Dermis microvascular lymphatic vessel endothelial cell (primary cell): Measurements from ENCODE around the gene PCNP. TPM values are rescaled to one million over a fixed set of nuclear protein-coding genes. Genes with fewer than 3 reads are reported as not detected.
"Not testable (repeated sequence)": the region's sequence is repeated elsewhere in the genome, so short reads cannot be mapped to it uniquely, and the experiment has no call there.

Source experiments
- DNase-seq, 2 donors: peaks; one replicate each; pipeline versions ENCODE4 v3.0.0 to v3.0.0-alpha.2; 2010; ENCODE audit warnings: low read depth in 2 of 2
- total RNA-seq: library from RNA; depleted of rRNA; stranded (reverse); fragments of >200 nt; gene quantifications from 2 replicates; pipeline ENCODE4 v1.2.1, GENCODE V29; 2014

The PCNP gene
- total RNA-seq, 1 donor from 2014 or later, result 62.5 TPM

DNA sequence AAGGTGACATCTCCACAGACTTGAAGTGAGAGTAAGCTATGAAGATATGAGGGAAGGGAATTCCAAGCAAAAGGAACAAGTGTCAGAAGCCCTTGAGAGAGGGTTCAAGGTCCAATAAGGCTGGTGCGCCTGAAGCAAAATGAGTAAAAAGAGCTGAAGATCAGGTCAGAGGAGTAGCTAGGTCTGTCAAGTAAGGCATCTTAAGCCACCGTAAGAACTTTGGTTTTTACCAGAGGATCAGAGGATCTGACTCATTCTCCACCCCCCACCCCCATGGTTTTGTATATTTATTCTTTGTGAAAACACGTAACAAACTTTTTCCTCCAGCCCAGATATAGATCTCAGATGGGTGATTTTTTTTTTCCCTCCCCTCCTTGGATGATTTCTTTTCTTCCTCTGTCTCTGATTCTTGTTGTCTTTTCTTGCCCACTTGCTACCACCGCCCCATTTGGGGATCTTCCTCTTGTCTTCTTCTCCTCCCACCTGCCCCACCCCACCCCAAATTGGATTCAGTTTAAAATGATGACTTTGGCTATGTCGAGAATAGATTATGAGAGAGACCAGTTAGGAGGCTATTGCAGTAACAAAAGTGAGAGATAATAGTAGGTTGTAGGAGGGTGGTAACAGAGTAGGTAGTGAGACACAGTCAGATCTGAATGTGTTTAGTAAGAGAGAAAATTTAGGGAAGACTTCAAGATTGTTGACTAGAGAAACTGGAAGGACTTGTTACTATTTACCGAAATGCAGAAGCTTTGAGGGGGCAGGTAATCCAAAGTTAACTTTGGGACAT is 6.3 kb upstream of the PCNP start:
- DNase-seq, result no peak

GRCh38 chr3:101571028-101571895 is 2.7 kb upstream of the PCNP start:
- DNase-seq, result no peak

GRCh38 chr3:101574388-101575112 is 570 bp downstream of the PCNP start:
- DNase-seq, result peak in 1 of 2 donors; percentile 66

DNA sequence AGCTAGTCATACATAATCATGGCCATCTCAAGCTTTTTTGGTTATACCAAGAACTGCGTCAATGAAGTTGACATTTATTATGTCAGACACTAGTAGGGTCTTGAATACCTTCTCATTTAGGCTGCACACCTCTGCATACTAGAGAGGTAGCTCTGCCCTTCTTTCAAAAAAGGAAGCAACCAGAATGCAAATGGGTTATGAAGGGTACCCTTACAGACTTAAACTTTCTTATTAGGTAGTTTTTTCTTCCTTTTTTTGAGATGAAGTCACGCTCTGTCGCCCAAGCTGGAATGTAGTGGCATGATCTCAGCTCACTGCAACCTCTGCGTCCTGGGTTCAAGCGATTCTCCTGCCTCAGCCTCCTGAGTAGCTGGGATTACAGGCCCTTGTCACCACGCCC is 3.3 kb downstream of the PCNP start:
- DNase-seq, result no peak

DNA sequence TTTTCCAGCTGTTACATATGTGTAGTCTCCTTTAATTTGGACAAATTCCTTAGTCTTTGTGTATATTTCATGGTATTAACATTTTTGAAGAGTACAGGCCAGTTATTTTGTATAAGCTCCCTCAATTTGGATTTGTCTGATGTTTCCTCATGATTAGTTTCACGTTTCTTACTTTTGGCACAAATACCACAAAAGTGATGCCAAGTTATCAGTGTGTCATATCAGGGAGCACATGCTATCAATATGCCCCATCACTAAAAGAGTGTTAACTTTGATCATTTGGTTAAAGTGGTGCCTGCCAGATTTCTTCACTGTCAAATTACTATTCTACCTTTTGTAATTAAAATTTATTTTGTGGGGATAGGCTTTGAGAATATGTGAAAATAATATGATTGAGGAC is 14.6 kb downstream of the PCNP start:
- DNase-seq, result no peak

GRCh38 chr3:101591071-101591470 is 17.1 kb downstream of the PCNP start:
- peak; percentile 28 to 44 for DNase-seq

- DNase-seq, result no peak
Measured at GRCh38 chr3:101602731-101603130, 28.8 kb downstream of the PCNP start.

GRCh38 chr3:101603184-101603583 is 29.2 kb downstream of the PCNP start:
- DNase-seq, result no peak

DNA sequence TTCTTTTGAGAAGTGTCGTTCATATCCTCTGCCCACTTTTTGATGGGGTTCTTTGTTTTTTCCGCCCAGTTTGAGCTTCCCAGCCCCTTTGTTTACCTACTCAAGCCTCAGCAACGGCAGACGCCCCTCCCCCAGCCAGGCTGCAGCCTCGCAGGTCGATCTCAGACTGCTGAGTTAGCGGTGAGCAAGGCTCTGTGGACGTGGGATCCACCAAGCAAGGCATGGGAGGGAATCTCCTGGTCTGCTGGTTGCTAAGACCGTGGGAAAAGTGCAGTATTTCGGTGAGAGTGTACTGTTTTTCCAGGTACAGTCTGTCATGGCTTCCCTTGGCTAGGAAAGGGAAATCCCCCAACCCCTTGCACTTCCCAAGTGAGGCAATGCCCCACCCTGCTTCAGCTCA is 31.4 kb downstream of the PCNP start:
- DNase-seq, result not testable (repeated sequence)

GRCh38 chr3:101611023-101611422 is 37.0 kb downstream of the PCNP start:
- no peak for DNase-seq

GRCh38 chr3:101613014-101613413 is 39.0 kb downstream of the PCNP start:
- DNase-seq, result not testable (repeated sequence)

DNA sequence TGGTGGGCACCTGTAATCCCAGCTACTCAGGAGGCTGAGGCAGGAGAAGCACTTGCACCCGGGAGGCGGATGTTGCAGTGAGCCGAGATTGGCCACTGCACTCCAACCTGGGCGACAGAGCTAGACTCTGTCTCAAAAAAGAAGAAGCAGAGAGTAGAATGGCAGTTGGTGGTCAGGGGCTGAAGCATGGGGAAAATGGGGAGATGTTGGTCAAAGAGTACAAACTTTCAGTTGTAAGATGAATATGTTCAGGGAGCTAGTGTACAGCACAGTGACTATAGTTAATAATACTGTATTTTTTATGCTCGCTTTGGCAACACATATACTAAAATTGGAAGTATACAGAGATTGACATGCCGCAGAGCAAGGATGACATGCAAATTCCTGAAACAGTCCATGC is 41.5 kb downstream of the PCNP start:
- no peak for DNase-seq

GRCh38 chr3:101617478-101617877 is 43.5 kb downstream of the PCNP start:
- no peak for DNase-seq

DNA sequence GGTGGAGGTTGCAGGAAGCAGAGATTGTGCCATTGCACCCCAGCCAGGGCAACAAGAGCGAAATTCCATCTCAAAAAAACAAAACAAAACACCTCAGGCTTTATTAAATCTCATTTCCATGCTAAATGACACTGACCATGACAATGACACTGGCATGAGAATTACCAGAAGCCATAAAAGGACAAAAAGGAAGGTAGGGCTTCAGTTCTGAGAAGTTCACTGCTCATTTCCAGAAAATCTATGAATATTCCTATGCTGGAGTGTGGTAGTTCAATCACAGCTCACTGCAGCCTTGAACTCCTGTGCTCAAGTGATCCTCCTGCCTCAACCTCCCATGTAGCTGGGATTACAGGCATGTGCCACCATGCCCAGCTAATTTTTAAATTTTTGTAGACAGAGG is 44.7 kb downstream of the PCNP start:
- no peak for DNase-seq

DNA sequence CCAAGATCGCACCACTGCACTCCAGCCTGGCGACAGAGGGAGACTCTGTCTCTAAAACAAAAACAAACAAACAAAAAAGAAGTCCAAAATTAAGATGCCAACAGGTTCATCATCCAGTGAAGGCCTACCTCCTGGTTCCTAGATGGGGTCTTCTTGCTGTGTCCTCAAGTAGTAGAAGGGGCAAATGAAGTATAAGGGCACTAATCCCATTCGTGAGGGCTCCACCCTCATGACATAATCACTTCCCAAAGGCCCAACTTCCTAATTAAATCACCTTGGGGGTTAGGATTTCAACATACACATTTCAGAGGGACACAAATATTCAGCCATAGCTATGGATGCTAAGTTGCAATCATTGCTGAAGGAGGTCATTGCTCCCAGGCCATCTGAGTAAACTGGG is 45.8 kb downstream of the PCNP start:
- DNase-seq, result no peak

- DNase-seq, result no peak
Measured at GRCh38 chr3:101623656-101624055, 49.7 kb downstream of the PCNP start.

DNA sequence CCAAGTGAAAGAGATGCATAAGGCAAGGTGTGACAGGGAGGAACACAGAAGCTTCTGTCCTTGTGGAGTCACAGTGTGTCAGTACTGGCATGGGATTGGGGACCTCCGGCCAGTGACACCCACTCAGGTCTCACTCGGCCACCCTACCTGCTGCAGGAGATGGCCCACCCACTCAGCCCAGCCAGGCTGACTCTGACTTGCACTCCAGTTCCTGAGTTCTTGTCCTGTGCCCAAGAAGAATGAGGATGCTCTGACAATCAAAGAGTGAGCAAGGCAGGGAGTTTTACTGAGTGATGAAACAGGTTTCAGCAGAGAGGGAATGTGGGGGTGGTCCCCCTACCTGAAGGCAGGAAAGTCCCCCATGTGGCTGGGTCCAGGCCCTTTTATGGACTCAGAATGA is 50.9 kb downstream of the PCNP start:
- DNase-seq, result no peak

DNA sequence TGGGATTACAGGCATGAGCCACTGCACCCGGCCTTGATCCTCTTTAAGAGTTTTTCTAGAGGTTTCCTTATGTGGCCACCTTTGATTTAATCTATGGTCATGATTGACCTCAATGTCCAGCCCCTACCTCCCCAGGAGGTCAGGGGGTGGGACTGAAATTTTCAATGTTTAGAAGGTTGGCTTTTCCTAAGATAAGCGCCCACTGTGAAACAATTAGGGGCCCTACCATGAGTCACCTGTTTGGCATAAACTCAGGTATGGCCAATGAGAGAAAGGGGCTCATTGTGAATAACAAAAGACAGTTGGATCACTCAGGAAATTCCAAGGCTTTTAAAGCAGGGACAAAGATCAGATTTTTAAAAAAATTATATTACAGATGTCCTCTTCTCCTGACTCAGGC is 51.9 kb downstream of the PCNP start:
- no peak for DNase-seq

DNA sequence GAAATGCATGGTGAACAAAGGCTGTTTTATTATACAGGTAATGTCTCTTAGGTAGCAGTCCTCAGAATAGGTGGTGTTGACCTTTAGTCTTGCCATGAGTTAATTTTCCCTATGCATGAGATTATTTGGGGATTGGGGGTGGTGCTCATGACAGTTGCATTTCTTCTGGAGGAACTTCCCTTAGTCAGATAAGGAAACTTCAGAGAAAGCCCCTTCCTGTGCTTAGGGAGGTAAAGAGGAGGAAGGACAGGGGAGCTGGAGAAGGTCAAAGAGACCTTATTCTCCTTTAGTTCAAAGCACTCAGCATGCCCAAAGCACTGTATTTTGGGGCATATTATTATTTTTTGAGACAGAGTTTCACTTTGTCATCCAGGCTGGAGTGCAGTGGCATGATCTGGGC is 55.2 kb downstream of the PCNP start:
- DNase-seq, result no peak

DNA sequence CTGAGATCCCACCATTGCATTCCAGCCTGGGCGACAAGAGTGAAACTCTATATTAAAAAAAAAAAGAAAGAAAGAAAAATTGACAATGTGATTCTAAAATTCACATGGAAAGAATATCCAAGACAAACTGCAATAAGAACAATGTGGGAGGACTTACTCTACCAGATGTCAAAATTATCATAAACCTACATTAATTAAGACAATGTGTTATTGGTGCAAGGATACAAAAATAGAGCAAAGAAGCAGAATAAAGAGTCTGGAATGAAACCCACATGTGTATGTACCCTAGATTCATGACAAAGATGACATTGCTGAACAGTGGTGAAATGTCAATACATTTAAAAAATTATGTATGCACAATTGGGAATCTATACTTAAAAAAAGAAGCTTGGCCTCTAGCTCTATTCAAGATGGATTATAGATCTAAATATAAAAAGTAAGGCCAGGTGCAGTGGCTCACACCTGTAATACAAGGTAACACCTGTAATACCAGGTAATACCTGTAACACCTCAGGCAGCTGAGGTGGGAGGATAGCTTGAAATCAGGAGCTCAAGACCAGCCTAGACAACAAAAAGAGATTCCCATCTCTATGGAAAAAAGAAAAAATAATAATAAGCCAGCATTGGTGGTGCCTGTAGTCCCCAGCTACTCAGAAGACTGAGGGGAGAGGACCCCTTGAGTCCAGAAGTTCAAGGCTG is 57.3 kb downstream of the PCNP start:
- no peak for DNase-seq

DNA sequence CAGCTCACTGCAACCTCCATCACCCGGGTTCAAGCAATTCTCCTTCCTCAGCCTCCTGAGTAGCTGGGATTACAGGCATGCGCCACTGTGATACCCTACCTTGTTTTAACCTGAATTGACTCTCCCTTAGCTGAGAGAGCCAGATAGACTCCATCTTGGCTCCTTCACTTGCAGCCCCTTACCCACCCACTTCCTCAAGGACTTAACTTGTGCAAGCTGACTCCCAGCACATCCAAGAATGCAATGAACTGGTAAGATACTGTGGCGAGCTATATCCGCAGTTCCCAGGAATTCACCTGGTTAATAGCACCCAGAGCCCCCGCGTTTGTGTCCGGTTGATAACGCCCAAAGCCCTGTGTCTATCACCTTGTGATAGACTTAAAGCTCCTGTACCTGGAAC is 58.0 kb downstream of the PCNP start:
- DNase-seq, result not testable (repeated sequence)

GRCh38 chr3:101632586-101632985 is 58.6 kb downstream of the PCNP start:
- no peak for DNase-seq
